ENCODE measurements around the gene TCF4. TPM values are rescaled to one million over a fixed set of nuclear protein-coding genes. Genes with fewer than 3 reads are reported as not detected.

TCF4 gene
- total RNA-seq, 4 donors from 2014 or later: 80.9 to 172 (median 94.0) TPM

DNA sequence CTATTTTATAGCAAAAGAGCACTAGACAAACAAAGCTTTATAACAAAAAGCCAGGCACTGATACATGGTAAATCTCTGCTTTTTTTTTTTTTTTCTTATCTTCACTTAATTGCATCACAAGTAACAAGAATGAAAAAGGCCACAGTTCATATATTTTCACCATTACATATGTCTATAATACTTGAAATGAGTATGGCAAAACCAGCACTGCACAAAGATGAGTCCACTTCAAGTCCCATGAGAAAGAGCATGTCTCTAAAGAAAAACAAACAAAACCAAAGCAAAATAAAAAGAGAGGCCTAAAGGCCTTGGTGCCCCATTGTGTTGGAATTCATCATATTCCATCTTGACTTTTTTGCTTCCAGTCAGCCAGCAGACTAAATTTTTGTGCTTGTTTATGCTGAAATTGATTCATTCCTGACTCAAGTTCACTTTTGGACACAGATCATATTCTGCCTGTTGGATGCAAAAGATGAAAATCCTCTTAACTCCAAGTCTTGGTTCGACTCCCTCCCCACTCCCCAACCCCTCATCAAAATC lies 363.8 kb downstream of the TCF4 start:
- TF ChIP-seq POLR2AphosphoS5 (IDR thresholded peaks at IDR 0.05): no peak
- TF ChIP-seq POLR2A (IDR thresholded peaks at IDR 0.05): no peak
- no peak for TF ChIP-seq EP300 (IDR thresholded peaks at IDR 0.05)
- TF ChIP-seq, protein P1, sequence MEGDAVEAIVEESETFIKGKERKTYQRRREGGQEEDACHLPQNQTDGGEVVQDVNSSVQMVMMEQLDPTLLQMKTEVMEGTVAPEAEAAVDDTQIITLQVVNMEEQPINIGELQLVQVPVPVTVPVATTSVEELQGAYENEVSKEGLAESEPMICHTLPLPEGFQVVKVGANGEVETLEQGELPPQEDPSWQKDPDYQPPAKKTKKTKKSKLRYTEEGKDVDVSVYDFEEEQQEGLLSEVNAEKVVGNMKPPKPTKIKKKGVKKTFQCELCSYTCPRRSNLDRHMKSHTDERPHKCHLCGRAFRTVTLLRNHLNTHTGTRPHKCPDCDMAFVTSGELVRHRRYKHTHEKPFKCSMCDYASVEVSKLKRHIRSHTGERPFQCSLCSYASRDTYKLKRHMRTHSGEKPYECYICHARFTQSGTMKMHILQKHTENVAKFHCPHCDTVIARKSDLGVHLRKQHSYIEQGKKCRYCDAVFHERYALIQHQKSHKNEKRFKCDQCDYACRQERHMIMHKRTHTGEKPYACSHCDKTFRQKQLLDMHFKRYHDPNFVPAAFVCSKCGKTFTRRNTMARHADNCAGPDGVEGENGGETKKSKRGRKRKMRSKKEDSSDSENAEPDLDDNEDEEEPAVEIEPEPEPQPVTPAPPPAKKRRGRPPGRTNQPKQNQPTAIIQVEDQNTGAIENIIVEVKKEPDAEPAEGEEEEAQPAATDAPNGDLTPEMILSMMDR (IDR thresholded peaks at IDR 0.05): no peak
- 63% methylated on average over 1 of the region's 1 CpG for WGBS

DNA sequence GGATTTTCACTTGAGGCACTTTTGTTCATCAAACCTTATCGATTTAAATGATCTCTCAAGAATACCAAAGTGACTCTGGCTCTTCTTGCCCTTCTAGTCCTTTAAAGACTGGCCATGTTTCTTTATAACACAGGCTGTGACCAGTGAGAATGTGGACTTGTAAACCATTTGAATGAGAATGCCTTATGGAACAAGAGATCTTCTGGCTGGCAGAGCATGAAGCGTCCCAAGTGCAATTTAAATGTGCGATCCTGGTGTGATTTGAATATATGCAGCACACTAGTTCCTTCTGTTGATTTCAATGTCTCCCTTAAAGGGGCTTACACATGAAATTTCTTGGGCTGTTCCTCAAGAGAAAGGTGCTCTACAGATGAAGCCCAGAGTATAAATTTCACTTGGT lies 366.4 kb downstream of the TCF4 start:
- Histone ChIP-seq H3K27me3 (no peaks in the 10 kb centered on the region), H3K27ac (no peak overlapping the region), H3K36me3 (no peaks in the 10 kb centered on the region), H3K9me3 (no peaks in the 10 kb centered on the region), H3K4me3 (no peak overlapping the region), H3K4me1 (no peaks in the 10 kb centered on the region)
- WGBS: 83% methylated on average over 3 of the region's 3 CpGs
- TF ChIP-seq, protein P1 (IDR thresholded peaks at IDR 0.05): no peak
- TF ChIP-seq POLR2AphosphoS5 (IDR thresholded peaks at IDR 0.05): no peak
- no peak for TF ChIP-seq EP300 (IDR thresholded peaks at IDR 0.05)
- TF ChIP-seq POLR2A (IDR thresholded peaks at IDR 0.05): no peak
- DNase-seq (ENCODE audit: low spot score in 2 of 2): no peak

More for the DNA sequence above, 363.8 kb downstream of the TCF4 start:
- H3K27me3 ChIP-seq: no peaks in the 10 kb centered on the region
- no peak for DNase-seq (ENCODE audit: low spot score in 2 of 2)
- no peak overlapping the region for H3K27ac ChIP-seq
- H3K36me3 ChIP-seq: peaks cover 22% of the 10 kb centered on the region
- H3K9me3 ChIP-seq: no peaks in the 10 kb centered on the region
- H3K4me3 ChIP-seq: no peak overlapping the region
- H3K4me1 ChIP-seq: no peaks in the 10 kb centered on the region

DNA sequence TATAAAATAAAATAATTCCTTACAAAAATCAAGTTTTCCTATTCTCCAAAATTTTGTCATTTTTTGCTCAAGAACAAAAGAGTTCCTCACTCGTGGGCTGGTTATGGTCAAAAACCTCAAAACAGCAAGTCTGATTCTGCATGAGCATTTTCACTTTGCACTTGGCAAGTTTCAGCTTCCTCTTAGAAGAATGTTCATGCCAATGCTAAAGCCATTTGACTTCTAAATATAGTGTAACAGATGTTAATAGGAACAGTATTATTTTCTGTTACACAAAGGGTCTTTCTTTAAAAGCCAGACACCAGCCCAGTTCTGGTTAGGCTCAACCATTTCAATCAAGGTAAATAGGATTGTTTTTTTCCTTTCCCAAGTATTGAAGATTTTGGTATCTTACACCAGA lies 367.5 kb downstream of the TCF4 start:
- no peak for TF ChIP-seq POLR2A (IDR thresholded peaks at IDR 0.05)
- no peak for TF ChIP-seq POLR2AphosphoS5 (IDR thresholded peaks at IDR 0.05)
- TF ChIP-seq, protein P1 (IDR thresholded peaks at IDR 0.05): no peak
- no peak for TF ChIP-seq EP300 (IDR thresholded peaks at IDR 0.05)
- no peak for DNase-seq (ENCODE audit: low spot score in 2 of 2)
- Histone ChIP-seq H3K36me3 (no peaks in the 10 kb centered on the region), H3K27me3 (no peaks in the 10 kb centered on the region), H3K27ac (no peak overlapping the region), H3K4me1 (no peaks in the 10 kb centered on the region), H3K4me3 (no peak overlapping the region), H3K9me3 (no peaks in the 10 kb centered on the region)
- WGBS: 9% methylated on average over 1 of the region's 1 CpG

DNA sequence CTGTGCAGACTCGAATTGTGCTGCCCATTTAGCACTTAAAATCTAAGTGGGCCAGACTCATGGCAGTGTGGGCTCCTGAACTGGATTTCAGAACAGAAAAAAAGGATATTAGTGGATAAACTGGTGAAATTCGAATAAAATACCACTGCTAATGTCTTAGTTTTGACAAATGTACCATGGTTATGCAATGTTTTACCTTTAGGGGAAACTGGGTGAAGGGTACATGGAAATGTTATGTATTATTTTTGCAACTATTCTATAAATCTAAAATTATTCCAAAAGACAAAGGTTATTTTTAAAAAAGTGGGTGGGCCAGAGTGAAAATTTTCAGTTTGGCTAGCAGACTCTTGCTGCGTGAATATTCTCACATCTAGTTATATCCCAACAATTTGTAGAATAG lies 368.2 kb downstream of the TCF4 start:
- H3K27ac ChIP-seq: no peak overlapping the region
- H3K36me3 ChIP-seq: no peaks in the 10 kb centered on the region
- no peak overlapping the region for H3K4me3 ChIP-seq
- 85% methylated on average over 3 of the region's 3 CpGs for WGBS
- no peak for TF ChIP-seq POLR2AphosphoS5 (IDR thresholded peaks at IDR 0.05)
- no peak for TF ChIP-seq POLR2A (IDR thresholded peaks at IDR 0.05)
- TF ChIP-seq, protein P1 (IDR thresholded peaks at IDR 0.05): no peak
- H3K9me3 ChIP-seq: no peaks in the 10 kb centered on the region
- no peak for DNase-seq (ENCODE audit: low spot score in 2 of 2)
- H3K27me3 ChIP-seq: no peaks in the 10 kb centered on the region
- no peaks in the 10 kb centered on the region for H3K4me1 ChIP-seq

DNA sequence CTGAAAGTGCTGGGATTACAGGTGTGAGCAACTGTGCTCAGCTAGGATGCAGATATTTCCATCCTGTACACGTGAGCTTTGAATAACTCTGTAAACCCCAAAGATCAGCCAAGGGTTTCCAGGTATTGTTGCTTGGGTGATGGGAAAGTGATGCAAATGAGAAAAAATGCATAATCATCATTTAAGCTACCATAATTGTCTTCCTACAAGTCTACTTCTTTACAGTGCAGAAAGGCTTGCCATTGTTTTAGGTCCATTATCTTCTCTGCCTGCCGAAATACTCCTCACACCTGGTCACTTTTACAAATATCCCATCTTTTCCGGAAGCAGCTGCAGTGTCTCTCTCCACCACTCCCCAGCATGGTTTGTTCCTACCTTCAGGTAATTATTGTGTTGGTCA lies 368.9 kb downstream of the TCF4 start:
- DNase-seq (ENCODE audit: low spot score in 2 of 2): no peak
- no peak overlapping the region for H3K27ac ChIP-seq
- 71% methylated on average over 3 of the region's 3 CpGs for WGBS
- no peaks in the 10 kb centered on the region for H3K36me3 ChIP-seq
- no peak for TF ChIP-seq EP300 (IDR thresholded peaks at IDR 0.05)
- TF ChIP-seq POLR2AphosphoS5 (IDR thresholded peaks at IDR 0.05): no peak
- TF ChIP-seq, protein P1 (IDR thresholded peaks at IDR 0.05): no peak
- TF ChIP-seq POLR2A (IDR thresholded peaks at IDR 0.05): no peak
- H3K27me3 ChIP-seq: no peaks in the 10 kb centered on the region
- no peaks in the 10 kb centered on the region for H3K9me3 ChIP-seq
- H3K4me3 ChIP-seq: no peak overlapping the region
- H3K4me1 ChIP-seq: no peaks in the 10 kb centered on the region

Measured in suprapubic skin (tissue), 4 donors.